ENCODE measurements around the gene LMBR1. TPM values are rescaled to one million over a fixed set of nuclear protein-coding genes. Genes with fewer than 3 reads are reported as not detected.
A peak's percentile ranks its signal among the peaks of the same experiment; 100 is the strongest.

The LMBR1 gene
- total and polyA plus RNA-seq, 2 of the 13 experiments (the other 11 are each of a cell fraction or from before 2014, with no cell fraction given), result 20.9 to 39.6 TPM

GRCh38 chr7:156666368-156667109 is 226.4 kb downstream of the LMBR1 start (continued):
- TF ChIP-seq ETV5 (CRISPR knock-in tag; IDR thresholded peaks at IDR 0.05; ENCODE audit: borderline replicate concordance) (peak; percentile 31; the same call in 1 of the 2 replicates), SAP130 (CRISPR knock-in tag; IDR thresholded peaks at IDR 0.05; ENCODE audit: low read depth) (no peak; the same call in 1 of the 2 replicates), ZNF614 (CRISPR knock-in tag; IDR thresholded peaks at IDR 0.05; ENCODE audit: borderline replicate concordance) (0 out of 2 replicates have a peak, but pooled peaks have one; percentile 21), ZNF337 (CRISPR knock-in tag; IDR thresholded peaks at IDR 0.05; ENCODE audit: borderline replicate concordance, low read depth) (no peak), PLRG1 (conservative IDR thresholded peaks at IDR 0.05) (no peak), PRDM15 (CRISPR knock-in tag; IDR thresholded peaks at IDR 0.05) (no peak), SMC3 (IDR thresholded peaks at IDR 0.05; ENCODE audit: low read length) (no peak), SIX4 (CRISPR knock-in tag; IDR thresholded peaks at IDR 0.05) (no peak), IKZF5 (CRISPR knock-in tag; IDR thresholded peaks at IDR 0.05) (peak; percentile 60; the same call in 1 of the 2 replicates), ZNF251 (CRISPR knock-in tag; IDR thresholded peaks at IDR 0.05) (no peak), ZNF747 (CRISPR knock-in tag; IDR thresholded peaks at IDR 0.05; ENCODE audit: borderline replicate concordance) (no peak), PAXIP1 (CRISPR knock-in tag; conservative IDR thresholded peaks at IDR 0.05) (peak; percentile 64), CHD2 (IDR thresholded peaks at IDR 0.05; ENCODE audit: low read depth, low read length) (no peak), REPIN1 (CRISPR knock-in tag; IDR thresholded peaks at IDR 0.05; ENCODE audit: borderline replicate concordance, low read depth) (no peak; the same call in 1 of the 2 replicates), ZNF660 (CRISPR knock-in tag; IDR thresholded peaks at IDR 0.05; ENCODE audit: borderline replicate concordance, low read depth) (no peak), TBX2 (CRISPR knock-in tag; IDR thresholded peaks at IDR 0.05; ENCODE audit: borderline replicate concordance) (peak; percentile 83), ZNF326 (CRISPR knock-in tag; IDR thresholded peaks at IDR 0.05; ENCODE audit: borderline replicate concordance) (no peak), ZNF782 (CRISPR knock-in tag; IDR thresholded peaks at IDR 0.05; ENCODE audit: borderline replicate concordance) (no peak), MATR3 (CRISPR knock-in tag; IDR thresholded peaks at IDR 0.05) (no peak), CBX5 (CRISPR knock-in tag; IDR thresholded peaks at IDR 0.05; ENCODE audit: borderline replicate concordance) (peak; percentile 14; the same call in 1 of the 2 replicates), REL (CRISPR knock-in tag; conservative IDR thresholded peaks at IDR 0.05) (no peak), ZNF589 (CRISPR knock-in tag; conservative IDR thresholded peaks at IDR 0.05) (no peak)

All from HepG2 (cell line).